ENCODE measurements around the gene ARL1. TPM values are rescaled to one million over a fixed set of nuclear protein-coding genes. Genes with fewer than 3 reads are reported as not detected.

The ARL1 gene
- total and polyA plus RNA-seq, 4 donors: 64.9 to 112 (median 74.3) TPM

- DNase-seq (ENCODE audit: low read depth in 4 of 6, low spot score in 6 of 6): no peak
- Histone ChIP-seq H3K4me1 (ENCODE audit: control insufficient read depth, insufficient read depth, low read length) (no peaks in the 10 kb centered on the region), H3K36me3 (ENCODE audit: control insufficient read depth, insufficient read depth, low read length) (peaks cover 26% of the 10 kb centered on the region), H3K27me3 (ENCODE audit: control insufficient read depth, insufficient read depth, low read length) (no peaks in the 10 kb centered on the region), H3K27ac (ENCODE audit: low read depth, low read length) (no peak overlapping the region), H3K9me3 (ENCODE audit: control insufficient read depth, insufficient read depth, low read length) (peaks cover 2% of the 10 kb centered on the region), H3K4me3 (ENCODE audit: low read depth, low read length) (no peak overlapping the region)
- WGBS (ENCODE audit: insufficient coverage): no CpG with 5 or more reads among the region's 4 CpGs
Measured at GRCh38 chr12:101351682-101352081, 55.9 kb downstream of the ARL1 start.

GRCh38 chr12:101343893-101344292 is 63.7 kb downstream of the ARL1 start:
- Histone ChIP-seq H3K9me3 (ENCODE audit: control insufficient read depth, insufficient read depth, low read length) (no peaks in the 10 kb centered on the region), H3K27me3 (ENCODE audit: control insufficient read depth, insufficient read depth, low read length) (no peaks in the 10 kb centered on the region), H3K27ac (ENCODE audit: low read depth, low read length) (no peak overlapping the region), H3K4me3 (ENCODE audit: low read depth, low read length) (no peak overlapping the region), H3K36me3 (ENCODE audit: control insufficient read depth, insufficient read depth, low read length) (peaks cover 26% of the 10 kb centered on the region), H3K4me1 (ENCODE audit: control insufficient read depth, insufficient read depth, low read length) (no peaks in the 10 kb centered on the region)
- DNase-seq (ENCODE audit: low read depth in 4 of 6, low spot score in 6 of 6): no peak
- WGBS (ENCODE audit: insufficient coverage): 78% methylated on average over 1 of the region's 3 CpGs

Small RNAs within 50 kb of the gene (small RNA-seq; reads per million reads assigned to genes)
- gene RF00019 (ENCODE audit: low replicate concordance) (not detected), gene RNU6-1068P (ENCODE audit: low replicate concordance) (not detected), gene RPS27P23 (ENCODE audit: low replicate concordance) (not detected)

Other genes with a start within 250 kb of the ARL1 start
- 1 to 10 TPM in 1 of 2 donors, under 1 TPM in 1; 0.22 to 1.1 TPM for gene SLC5A8, start 197.5 kb downstream of the ARL1 start, total RNA-seq
- gene SLC5A8, start 197.5 kb downstream of the ARL1 start, polyA plus RNA-seq (ENCODE audit: insufficient read length in 2 of 2): under 1 TPM; 0.40 to 0.71 TPM
- 10 to 100 TPM; 16.1 to 18.1 TPM for gene UTP20, start 127.7 kb downstream of the ARL1 start, total RNA-seq
- 1 to 10 TPM; 7.5 to 8.6 TPM for gene UTP20, start 127.7 kb downstream of the ARL1 start, polyA plus RNA-seq (ENCODE audit: insufficient read length in 2 of 2)
- gene SPIC, start 67.6 kb upstream of the ARL1 start, total RNA-seq: not detected
- gene SPIC, start 67.6 kb upstream of the ARL1 start, polyA plus RNA-seq (ENCODE audit: insufficient read length in 2 of 2): not detected
- gene MYBPC1, start 187.2 kb upstream of the ARL1 start, total RNA-seq: 10 to 100 TPM in 1 of 2 donors, 1 to 10 TPM in 1; 5.8 to 13.8 TPM
- gene MYBPC1, start 187.2 kb upstream of the ARL1 start, polyA plus RNA-seq (ENCODE audit: insufficient read length in 2 of 2): 1 to 10 TPM; 4.6 to 7.3 TPM